OCI-LY1 (cell line): ENCODE measurements around the gene BST1.

Experiments used
- CTCF ChIP-seq: fragments of 200-600 bp; sonication (generic), shearing (Covaris generic); IDR thresholded peaks from 2 replicates; pipeline ENCODE4 v1.5.1; 2017; ENCODE audit warnings: mild to moderate bottlenecking, antibody characterized with exemption, low read length, moderate library complexity, mixed read lengths
- EZH2 ChIP-seq: fragments of 200-600 bp; sonication (generic), shearing (Covaris generic); IDR thresholded peaks from 2 replicates; pipeline ENCODE4 v1.8.0; 2017; ENCODE audit warnings: borderline replicate concordance, mixed run types, mild to moderate bottlenecking, antibody characterized with exemption, low read length, moderate library complexity, mixed read lengths

- TF ChIP-seq CTCF = no peak
- TF ChIP-seq EZH2 = no peak
These were observed 11.3 kb upstream of the BST1 start for GRCh38 chr4:15691346-15692135.
